Measurements from ENCODE around the gene TAP1. TPM values are rescaled to one million over a fixed set of nuclear protein-coding genes. Genes with fewer than 3 reads are reported as not detected.

The TAP1 gene
- 39.5 and 48.9 TPM in 2 replicates for total RNA-seq

DNA sequence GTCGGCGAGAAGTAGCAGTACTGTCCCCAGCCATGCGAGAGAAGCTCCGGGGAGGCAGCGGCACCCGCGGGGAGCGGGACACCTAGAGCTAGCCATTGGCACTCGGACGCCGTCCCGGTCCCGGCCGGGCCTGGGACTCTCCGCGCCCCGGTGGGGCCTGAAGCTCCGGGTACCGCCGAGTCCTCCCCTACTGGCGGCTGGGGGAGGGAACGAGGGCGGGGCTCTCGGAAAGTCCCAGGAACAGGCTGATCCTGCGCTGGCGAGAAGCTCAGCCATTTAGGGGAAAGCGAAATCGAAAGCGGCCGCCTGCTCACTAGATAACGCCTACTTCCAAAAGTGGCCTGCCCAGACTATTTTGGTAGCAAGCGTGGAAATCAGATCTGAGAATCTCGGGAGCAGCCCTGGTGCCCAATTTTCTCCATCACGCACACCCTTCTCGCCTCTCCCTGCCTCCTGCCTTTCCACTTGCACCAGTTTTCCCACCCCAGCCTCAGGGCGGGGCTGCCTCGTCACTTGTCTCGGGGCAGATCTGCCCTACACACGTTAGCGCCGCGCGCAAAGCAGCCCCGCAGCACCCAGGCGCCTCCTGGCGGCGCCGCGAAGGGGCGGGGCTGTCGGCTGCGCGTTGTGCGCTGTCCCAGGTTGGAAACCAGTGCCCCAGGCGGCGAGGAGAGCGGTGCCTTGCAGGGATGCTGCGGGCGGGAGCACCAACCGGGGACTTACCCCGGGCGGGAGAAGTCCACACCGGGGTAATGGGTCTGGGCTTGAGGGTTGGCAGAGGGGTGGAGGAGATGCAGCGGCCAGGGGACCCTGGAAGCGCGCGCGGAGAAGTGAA, at the start of gene TAP1, which contains the start of gene PSMB9:
TSS of gene TAP1 (minus strand) at position 164 of the 835 bp plus-strand sequence. CDS start at position 96, 68 bp downstream.
TSS of gene PSMB9 (plus strand) at position 652 of the 835 bp plus-strand sequence. CDS start at position 690, 38 bp downstream.

DNA sequence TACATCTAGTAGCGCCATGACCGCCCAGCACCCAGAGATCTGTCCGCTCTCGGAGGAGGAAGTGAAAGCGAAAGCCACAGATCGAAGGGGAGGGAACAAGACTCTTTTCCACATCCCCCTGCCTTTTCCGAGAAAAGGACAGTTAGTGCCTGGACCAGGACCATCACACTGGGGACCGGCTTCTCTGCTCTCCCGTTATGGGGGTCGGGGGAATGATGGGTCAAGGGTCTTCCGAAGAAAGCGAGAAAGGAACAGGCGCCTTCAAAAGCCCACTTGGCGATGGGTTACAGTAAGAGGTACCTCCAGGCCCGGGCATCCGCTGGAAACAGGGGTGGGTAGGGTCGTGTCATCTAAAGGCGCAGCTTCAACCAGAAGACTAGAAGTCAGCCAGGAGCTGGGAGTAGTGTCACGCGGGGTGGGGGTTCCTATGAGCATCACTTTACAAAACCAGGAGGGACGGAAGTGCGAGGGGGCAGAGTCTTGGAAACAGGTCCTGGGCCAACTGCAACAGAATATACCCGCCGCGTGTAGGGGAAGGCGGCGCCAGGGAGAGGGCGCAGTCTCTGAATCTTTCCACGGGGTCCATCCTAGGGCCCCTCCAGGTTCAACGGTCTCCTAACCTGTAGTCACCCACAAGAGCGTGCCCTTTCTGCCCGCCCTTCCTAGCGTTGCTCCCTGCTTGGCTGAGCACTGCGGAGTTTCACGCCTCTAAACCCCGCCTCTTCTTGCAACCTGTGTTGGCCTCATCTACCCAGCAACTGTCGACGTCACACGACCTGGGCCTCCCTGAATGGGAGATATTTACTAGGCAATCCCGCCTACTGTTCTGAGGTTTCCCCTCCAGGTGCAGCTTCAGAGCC, 9.3 kb downstream of the TAP1 start, which contains the start of gene PSMB8:
TSS of gene PSMB8 (minus strand) at position 69 of the 860 bp plus-strand sequence. CDS start at position 18, 51 bp downstream.

GRCh38 chr6:32838114-32838958, 15.2 kb downstream of the TAP1 start, which contains the start of gene TAP2:
Gene TAP2 (minus strand): TSS chr6:32838739. CDS start chr6:32838233, 506 bp downstream.

DNA sequence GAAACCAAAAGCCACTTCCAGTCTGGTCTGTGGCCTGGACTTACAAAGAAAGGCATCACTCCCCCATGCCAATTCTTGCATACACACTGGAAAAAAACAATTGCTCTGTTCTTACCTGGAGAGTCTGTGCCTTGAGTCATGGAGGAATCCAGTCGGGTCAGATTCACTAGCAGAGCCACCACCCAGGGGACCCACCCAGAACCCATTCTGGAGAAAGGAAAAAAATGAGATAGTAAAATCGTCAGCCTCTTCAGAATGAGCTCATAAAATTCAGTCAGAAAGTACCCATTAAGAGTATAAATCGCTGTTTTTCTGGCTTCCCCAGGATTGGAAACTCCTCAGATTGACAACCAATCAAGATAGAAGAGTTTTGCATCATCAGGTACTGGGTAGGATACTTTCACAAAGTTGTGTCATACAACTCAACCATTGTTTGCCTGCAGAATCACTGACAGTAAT, 36.7 kb downstream of the TAP1 start, which contains the start of gene HLA-DOB:
TSS of gene HLA-DOB (minus strand) at position 257 of the 459 bp plus-strand sequence. CDS start at position 206, 51 bp downstream.

Other genes with a start within 250 kb of the TAP1 start
- gene HLA-DQA1, start 216.3 kb downstream of the TAP1 start, total RNA-seq = not detected in 2 replicates
- not detected in 2 replicates for gene HLA-DQB1, start 187.0 kb downstream of the TAP1 start, total RNA-seq
- not detected in 2 replicates for gene HLA-DQA2, start 112.3 kb downstream of the TAP1 start, total RNA-seq
- not detected in 2 replicates for gene HLA-DQB2, start 90.2 kb downstream of the TAP1 start, total RNA-seq
- gene HLA-DOB, start 36.7 kb downstream of the TAP1 start, total RNA-seq = 0.11 and 0.12 TPM in 2 replicates
- gene TAP2, start 15.0 kb downstream of the TAP1 start, total RNA-seq = 8.0 and 10.3 TPM in 2 replicates
- 41.2 and 52.1 TPM in 2 replicates for gene PSMB8, start 9.7 kb downstream of the TAP1 start, total RNA-seq
- 26.7 and 30.7 TPM in 2 replicates for gene PSMB9, start 488 bp upstream of the TAP1 start, total RNA-seq
- under 0.01 TPM in 1 of 2 replicates, not detected in the other for gene HLA-DMB, start 87.3 kb upstream of the TAP1 start, total RNA-seq
- gene HLA-DMA, start 99.4 kb upstream of the TAP1 start, total RNA-seq = 0.33 and 1.1 TPM in 2 replicates
- gene BRD2, start 114.9 kb upstream of the TAP1 start, total RNA-seq = 95.3 and 96.0 TPM in 2 replicates
- not detected in 2 replicates for gene HLA-DOA, start 155.9 kb upstream of the TAP1 start, total RNA-seq
- 0.55 and 4.0 TPM in 2 replicates for gene HLA-DPA1, start 219.9 kb upstream of the TAP1 start, total RNA-seq
- 6.8 and 21.1 TPM in 2 replicates for gene HLA-DPB1, start 222.3 kb upstream of the TAP1 start, total RNA-seq

Measured in uterine smooth muscle cell (primary cell).